B cell (primary cell): ENCODE data around the gene AFDN. TPM values are rescaled to one million over a fixed set of nuclear protein-coding genes. Genes with fewer than 3 reads are reported as not detected.

ENCODE experiments used
- ATAC-seq: fragments of 200-7000 bp; cut with Tn5 transposase; one replicate; pipeline ENCODE4 v1.10.0; 2021; ENCODE audit warnings: low read depth, mild to moderate bottlenecking, moderate number of reproducible peaks, moderate library complexity
- CTCF ChIA-PET: fragments of 350-600 bp; sonication (Branson Sonifier 250); formaldehyde crosslinking; loops from one replicate; lab custom pipeline; 2021; ENCODE audit warnings: antibody characterized with exemption, inconsistent platforms; lab: Charles Lee
- POLR2A ChIA-PET: fragments of 350-600 bp; sonication (Branson Sonifier 250); formaldehyde crosslinking; loops from one replicate; lab custom pipeline; 2021; ENCODE audit warnings: antibody characterized with exemption; lab: Charles Lee
- DNase-seq: peaks from one replicate; pipeline ENCODE4 v3.0.0; 2013
- H2AFZ ChIP-seq: 2 replicates; pipeline ENCODE4 v1.6.1; 2012; ENCODE audit warnings: mild to moderate bottlenecking, low read depth, low read length; ENCODE audit not compliant: insufficient read depth, poor library complexity, severe bottlenecking
- H3K27ac ChIP-seq, 2 donors: 1 replicate in 1 of 2; 2 replicates in 1 of 2; pipeline ENCODE4 v1.5.1; 2012 to 2013; ENCODE audit warnings: low read length in 2 of 2, mild to moderate bottlenecking in 2 of 2, moderate library complexity in 1 of 2
- H3K27me3 ChIP-seq, 4 experiments: fragments of 200-600 bp in 1 of 4; sonication (generic) in 1 of 4; replicated peaks in 1 of 4; 1 replicate in 2 of 4; 2 replicates in 2 of 4; pipeline versions ENCODE4 v1.6.1 to v1.7.0; 2013 to 2016; ENCODE audit warnings: low read length in 3 of 4, mild to moderate bottlenecking in 2 of 4, mixed read lengths in 1 of 4, moderate library complexity in 1 of 4; ENCODE audit not compliant: insufficient read depth in 4 of 4, control insufficient read depth in 3 of 4; ENCODE audit errors: control extremely low read depth in 1 of 4
- H3K36me3 ChIP-seq, 2 experiments: replicated peaks in 1 of 2; 1 replicate in 1 of 2; 2 replicates in 1 of 2; pipeline versions ENCODE4 v1.6.1 to v1.7.1; 2013; ENCODE audit warnings: low read length in 1 of 2; ENCODE audit not compliant: insufficient read depth in 2 of 2, control insufficient read depth in 1 of 2; ENCODE audit errors: control extremely low read depth in 1 of 2, extremely low read depth in 1 of 2
- H3K4me1 ChIP-seq, 2 donors: fragments of 200-600 bp in 1 of 2; sonication (generic) in 1 of 2; 1 replicate in 1 of 2; 2 replicates in 1 of 2; pipeline versions ENCODE4 v1.5.1 to v1.6.1; 2013 to 2017; ENCODE audit warnings: low read length in 2 of 2; ENCODE audit not compliant: control insufficient read depth in 2 of 2, insufficient read depth in 2 of 2
- H3K4me2 ChIP-seq: replicated peaks from 2 replicates; pipeline ENCODE3; 2012; ENCODE audit warnings: mild to moderate bottlenecking, low read depth, low read length; ENCODE audit not compliant: poor library complexity, severe bottlenecking
- H3K4me3 ChIP-seq, 5 experiments: fragments of 200-600 bp in 1 of 5; sonication (generic) in 1 of 5; 1 replicate in 3 of 5; 2 replicates in 2 of 5; pipeline versions ENCODE4 v1.5.1 to v1.7.0; 2011 to 2016; ENCODE audit warnings: low read length in 4 of 5, mild to moderate bottlenecking in 4 of 5, low read depth in 2 of 5, control low read depth in 1 of 5, moderate library complexity in 1 of 5; ENCODE audit not compliant: insufficient read depth in 1 of 5; ENCODE audit errors: control extremely low read depth in 1 of 5, extremely low read depth in 1 of 5
- H3K79me2 ChIP-seq: fragments of 200-600 bp; sonication (generic); one replicate; pipeline ENCODE4 v1.6.0; 2016; ENCODE audit warnings: low read length; ENCODE audit not compliant: control insufficient read depth, insufficient read depth
- H3K9ac ChIP-seq: fragments of 200-600 bp; sonication (generic); 2 replicates; pipeline ENCODE4 v1.6.1; 2017; ENCODE audit warnings: mild to moderate bottlenecking, low read length, moderate library complexity
- H3K9me3 ChIP-seq, 3 donors: one replicate each; pipeline versions ENCODE4 v1.6.1 to v1.7.1; 2013; ENCODE audit warnings: low read length in 2 of 3; ENCODE audit not compliant: control insufficient read depth in 2 of 3, insufficient read depth in 1 of 3; ENCODE audit errors: control extremely low read depth in 1 of 3
- H4K20me1 ChIP-seq: 2 replicates; pipeline ENCODE4 v1.6.0; 2012; ENCODE audit warnings: mild to moderate bottlenecking, low read length; ENCODE audit not compliant: insufficient read depth, control insufficient read depth, poor library complexity, severe bottlenecking
- H3K27ac Mint-ChIP-seq: one replicate; pipeline ENCODE4 v1.8.0; 2021; ENCODE audit warnings: mixed read lengths
- H3K27me3 Mint-ChIP-seq: one replicate; pipeline ENCODE4 v1.8.0; 2021; ENCODE audit warnings: mixed read lengths
- H3K4me1 Mint-ChIP-seq: one replicate; pipeline ENCODE4 v1.8.0; 2021; ENCODE audit warnings: mixed read lengths
- H3K4me3 Mint-ChIP-seq: one replicate; pipeline ENCODE4 v1.8.0; 2021; ENCODE audit warnings: mixed read lengths
- H3K9me3 Mint-ChIP-seq: one replicate; pipeline ENCODE4 v1.8.0; 2022; ENCODE audit warnings: mixed read lengths; ENCODE audit not compliant: insufficient read depth
- EZH2 ChIP-seq: IDR thresholded peaks from 2 replicates; pipeline ENCODE4 v1.6.1; 2012; ENCODE audit warnings: borderline replicate concordance, low read depth, mild to moderate bottlenecking, moderate library complexity, low read length; ENCODE audit not compliant: insufficient read depth, poor library complexity, severe bottlenecking
- WGBS: methylation state at CpG from one replicate; pipeline ENCODE4 v1.1.5; 2013; ENCODE audit warnings: missing lambda C conversion rate; ENCODE audit not compliant: insufficient coverage; 5-methylcytosine and 5-hydroxymethylcytosine counted together
- intact Hi-C: fragments of 100-400 bp; cut with micrococcal nuclease; formaldehyde crosslinking; loops from one replicate; pipeline ENCODE4 v1.10.0; 2022
- polyA plus RNA-seq: library from polyadenylated mRNA; depleted of rRNA; stranded (reverse); fragments of >200 nt; gene quantifications from 2 replicates; pipeline ENCODE4 v1.2.3, GENCODE V29; 2012
- total RNA-seq, 2 donors: library from RNA; stranded (reverse); fragments of 120-200 nt in 1 of 2; gene quantifications; 1 replicate in 1 of 2; 2 replicates in 1 of 2; pipeline versions ENCODE4 v1.2.3 to v1.2.4, GENCODE V29; 2013 to 2022
- TF ChIP-seq, protein P1 (sequence below): fragments of 200-600 bp; IDR thresholded peaks from one replicate; pipeline ENCODE4 v1.8.0; 2022; ENCODE audit warnings: antibody characterized with exemption, mild to moderate bottlenecking

The AFDN gene
- total and polyA plus RNA-seq, 2 donors (not counting 1 experiment from before 2014, with no cell fraction given) = 15.4 to 70.5 TPM

DNA sequence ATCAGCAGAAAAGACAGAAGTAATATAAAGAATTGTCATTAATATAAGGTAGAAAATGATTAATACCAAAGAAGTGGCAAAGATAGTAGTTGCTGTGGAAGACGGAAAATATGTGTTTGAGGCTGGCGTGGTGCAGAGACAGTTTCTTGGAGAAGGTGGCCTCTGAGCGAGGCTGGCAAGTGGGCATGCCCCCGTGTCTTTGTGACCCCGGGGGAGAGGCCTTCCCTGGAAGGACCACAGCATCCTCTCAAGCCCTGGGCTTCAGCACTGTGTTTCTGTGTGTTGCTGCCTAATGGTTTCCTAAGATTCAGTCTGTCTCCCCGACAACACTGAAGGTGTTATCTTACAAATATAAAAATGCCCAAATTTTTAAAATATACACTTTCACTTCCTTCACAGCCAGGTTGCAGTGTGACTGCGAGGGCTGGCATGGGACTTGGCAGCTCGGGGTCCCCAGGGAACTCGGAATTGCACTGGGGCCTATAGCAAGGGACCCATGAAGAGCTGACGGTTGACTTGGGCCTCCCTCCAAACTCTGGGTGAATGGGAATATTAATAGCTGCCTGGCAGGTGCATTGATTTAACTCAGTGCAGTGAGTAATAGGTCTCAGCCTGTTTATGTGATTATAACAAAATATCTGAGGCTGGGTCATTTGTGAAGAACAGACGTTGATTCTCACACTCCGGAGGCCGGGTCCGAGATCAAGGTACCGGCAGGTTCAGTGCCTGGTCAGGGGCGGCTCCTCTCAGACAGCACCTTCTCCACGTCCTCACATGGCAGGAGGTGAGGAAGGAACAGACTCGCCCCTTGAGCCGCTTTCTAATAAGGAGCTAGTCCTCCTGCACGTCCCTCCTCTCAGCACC lies 47.4 kb upstream of the AFDN start:
- Histone ChIP-seq H3K4me1 (no peaks in the 10 kb centered on the region), H4K20me1 (no peaks in the 10 kb centered on the region), H3K36me3 (no peaks in the 10 kb centered on the region), H3K4me2 (no peak overlapping the region), H3K27me3 (no peaks in the 10 kb centered on the region), H3K4me3 (no peak overlapping the region), H2AFZ (no peak overlapping the region), H3K9me3 (peaks cover 0 to 2% (median 0%) of the 10 kb centered on the region in 3 donors), H3K9ac (no peak overlapping the region), H3K79me2 (no peaks in the 10 kb centered on the region), H3K27ac (no peak overlapping the region)
- TF ChIP-seq, protein P1, sequence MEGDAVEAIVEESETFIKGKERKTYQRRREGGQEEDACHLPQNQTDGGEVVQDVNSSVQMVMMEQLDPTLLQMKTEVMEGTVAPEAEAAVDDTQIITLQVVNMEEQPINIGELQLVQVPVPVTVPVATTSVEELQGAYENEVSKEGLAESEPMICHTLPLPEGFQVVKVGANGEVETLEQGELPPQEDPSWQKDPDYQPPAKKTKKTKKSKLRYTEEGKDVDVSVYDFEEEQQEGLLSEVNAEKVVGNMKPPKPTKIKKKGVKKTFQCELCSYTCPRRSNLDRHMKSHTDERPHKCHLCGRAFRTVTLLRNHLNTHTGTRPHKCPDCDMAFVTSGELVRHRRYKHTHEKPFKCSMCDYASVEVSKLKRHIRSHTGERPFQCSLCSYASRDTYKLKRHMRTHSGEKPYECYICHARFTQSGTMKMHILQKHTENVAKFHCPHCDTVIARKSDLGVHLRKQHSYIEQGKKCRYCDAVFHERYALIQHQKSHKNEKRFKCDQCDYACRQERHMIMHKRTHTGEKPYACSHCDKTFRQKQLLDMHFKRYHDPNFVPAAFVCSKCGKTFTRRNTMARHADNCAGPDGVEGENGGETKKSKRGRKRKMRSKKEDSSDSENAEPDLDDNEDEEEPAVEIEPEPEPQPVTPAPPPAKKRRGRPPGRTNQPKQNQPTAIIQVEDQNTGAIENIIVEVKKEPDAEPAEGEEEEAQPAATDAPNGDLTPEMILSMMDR = no peak
- TF ChIP-seq EZH2 = no peak
- intact Hi-C loops = no loop called here
- Mint-ChIP-seq H3K9me3 (no peaks in the 10 kb centered on the region), H3K4me3 (no peak overlapping the region), H3K27me3 (peaks cover 24% of the 10 kb centered on the region), H3K4me1 (no peaks in the 10 kb centered on the region), H3K27ac (no peak overlapping the region)
- ChIA-PET POLR2A (no interaction called here), CTCF (no interaction called here)
- 94% methylated on average over 19 of the region's 20 CpGs for WGBS
- ATAC-seq (no peak), DNase-seq (no peak)

DNA sequence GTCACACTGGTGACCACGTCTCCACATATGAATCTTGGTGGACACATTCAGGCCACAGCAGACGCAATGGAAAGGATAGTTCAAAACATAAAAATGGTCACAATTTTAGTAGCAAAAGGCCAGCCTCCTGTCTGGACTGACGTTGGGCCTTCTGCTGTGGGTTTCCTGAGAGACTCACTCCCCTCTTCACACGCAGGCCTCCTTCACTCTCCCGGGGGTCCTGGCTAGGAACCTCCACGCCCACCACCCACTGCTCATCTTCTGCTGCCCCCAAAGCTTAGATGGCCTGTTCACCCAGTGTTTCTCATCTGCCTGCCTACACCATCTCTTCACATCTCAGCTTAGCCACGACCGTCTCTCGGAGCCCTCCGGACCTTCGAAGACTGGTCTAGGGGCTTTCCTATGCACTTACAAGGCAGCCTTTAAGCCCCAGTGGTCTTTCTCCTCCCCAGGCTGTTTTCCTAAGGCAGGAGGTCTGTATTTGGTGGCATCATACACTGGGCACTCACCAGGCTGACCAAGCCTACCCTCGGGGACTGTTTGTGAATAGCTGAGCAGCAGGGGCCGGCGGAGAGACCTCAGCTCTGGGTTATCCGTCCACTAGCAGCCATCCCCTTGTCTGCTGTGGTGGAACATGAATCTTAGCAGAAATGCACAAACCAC lies 46.6 kb upstream of the AFDN start:
- Mint-ChIP-seq H3K9me3 (no peaks in the 10 kb centered on the region), H3K4me1 (no peaks in the 10 kb centered on the region), H3K27me3 (peaks cover 24% of the 10 kb centered on the region), H3K27ac (no peak overlapping the region), H3K4me3 (no peak overlapping the region)
- Histone ChIP-seq H3K27ac (no peak overlapping the region), H4K20me1 (no peaks in the 10 kb centered on the region), H3K9ac (no peak overlapping the region), H2AFZ (no peak overlapping the region), H3K4me1 (no peaks in the 10 kb centered on the region), H3K27me3 (no peaks in the 10 kb centered on the region), H3K9me3 (peaks cover 0 to 2% (median 0%) of the 10 kb centered on the region in 3 donors), H3K4me2 (no peak overlapping the region), H3K79me2 (no peaks in the 10 kb centered on the region), H3K4me3 (no peak overlapping the region), H3K36me3 (no peaks in the 10 kb centered on the region)
- ATAC-seq (no peak), DNase-seq (no peak)
- ChIA-PET POLR2A (no interaction called here), CTCF (no interaction called here)
- intact Hi-C loops = no loop called here
- WGBS = 89% methylated on average over 14 of the region's 15 CpGs
- TF ChIP-seq, protein P1 = no peak
- no peak for TF ChIP-seq EZH2
